22Rv1 (cell line): ENCODE results near the gene KIAA0232.

Experiments used
- ZFX ChIP-seq: fragments of 450-650 bp; IDR thresholded peaks from 2 replicates; pipeline ENCODE4 v1.6.1; 2017; ENCODE audit warnings: antibody characterized with exemption, borderline replicate concordance
- TF ChIP-seq, protein P1 (sequence below): fragments of 450-650 bp; IDR thresholded peaks from 2 replicates; pipeline ENCODE4 v1.5.1; 2017; ENCODE audit warnings: mild to moderate bottlenecking

DNA sequence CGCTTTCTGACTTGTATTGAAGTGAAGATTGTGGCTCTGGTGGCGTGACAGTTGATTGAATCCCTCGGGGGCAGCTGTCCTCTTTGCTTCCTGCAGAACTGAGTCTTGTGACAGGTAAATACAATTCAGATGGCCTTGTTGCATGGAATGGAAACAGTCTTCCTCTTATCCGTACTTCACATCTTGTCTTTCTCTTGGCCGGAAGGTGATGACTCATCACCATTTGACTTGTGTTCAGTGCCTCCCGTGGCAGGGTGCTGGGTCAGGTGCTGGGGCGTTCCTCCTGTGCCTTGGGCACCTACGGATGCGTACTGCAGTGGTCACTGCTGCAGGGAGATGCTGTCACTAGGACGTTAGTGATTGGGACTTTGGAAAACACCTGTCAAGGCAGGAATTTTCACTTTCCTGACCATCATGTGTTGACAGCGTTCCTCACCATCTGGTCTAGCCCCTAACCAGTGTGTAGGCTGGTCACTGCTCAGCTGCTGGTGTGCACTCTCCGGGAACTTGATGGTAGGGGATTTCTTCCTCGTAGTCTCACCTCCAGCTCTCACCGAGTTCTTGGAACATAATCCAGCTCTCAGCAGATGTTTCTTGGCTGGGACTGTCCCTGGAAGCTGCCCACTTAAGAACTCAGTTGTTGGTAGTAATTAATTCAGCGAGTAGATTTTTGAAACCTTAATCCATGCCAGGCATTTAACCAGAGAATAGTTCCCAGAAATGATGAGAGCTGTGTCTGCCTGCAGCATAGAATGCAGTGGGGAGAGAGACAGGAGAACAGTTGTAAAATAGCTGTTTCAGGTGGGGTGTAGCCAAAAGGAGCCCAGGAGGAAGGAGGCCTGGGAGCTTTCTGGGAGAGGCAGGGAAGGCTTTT lies 134.3 kb downstream of the KIAA0232 start:
- TF ChIP-seq, protein P1, sequence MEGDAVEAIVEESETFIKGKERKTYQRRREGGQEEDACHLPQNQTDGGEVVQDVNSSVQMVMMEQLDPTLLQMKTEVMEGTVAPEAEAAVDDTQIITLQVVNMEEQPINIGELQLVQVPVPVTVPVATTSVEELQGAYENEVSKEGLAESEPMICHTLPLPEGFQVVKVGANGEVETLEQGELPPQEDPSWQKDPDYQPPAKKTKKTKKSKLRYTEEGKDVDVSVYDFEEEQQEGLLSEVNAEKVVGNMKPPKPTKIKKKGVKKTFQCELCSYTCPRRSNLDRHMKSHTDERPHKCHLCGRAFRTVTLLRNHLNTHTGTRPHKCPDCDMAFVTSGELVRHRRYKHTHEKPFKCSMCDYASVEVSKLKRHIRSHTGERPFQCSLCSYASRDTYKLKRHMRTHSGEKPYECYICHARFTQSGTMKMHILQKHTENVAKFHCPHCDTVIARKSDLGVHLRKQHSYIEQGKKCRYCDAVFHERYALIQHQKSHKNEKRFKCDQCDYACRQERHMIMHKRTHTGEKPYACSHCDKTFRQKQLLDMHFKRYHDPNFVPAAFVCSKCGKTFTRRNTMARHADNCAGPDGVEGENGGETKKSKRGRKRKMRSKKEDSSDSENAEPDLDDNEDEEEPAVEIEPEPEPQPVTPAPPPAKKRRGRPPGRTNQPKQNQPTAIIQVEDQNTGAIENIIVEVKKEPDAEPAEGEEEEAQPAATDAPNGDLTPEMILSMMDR: no peak
- no peak for TF ChIP-seq ZFX
